Liver (tissue), 3 donors: ENCODE results near the gene RFT1.

Experiments
- EGR1 ChIP-seq, 2 donors: IDR thresholded peaks; 2 replicates each; pipeline ENCODE4 v1.6.1; 2016 to 2018; ENCODE audit warnings: antibody characterized with exemption in 2 of 2, low read depth in 2 of 2
- FOXA1 ChIP-seq: IDR thresholded peaks from 2 replicates; pipeline ENCODE4 v1.6.1; 2016; ENCODE audit warnings: antibody characterized with exemption
- FOXA2 ChIP-seq: IDR thresholded peaks from 2 replicates; pipeline ENCODE4 v1.6.1; 2016; ENCODE audit warnings: antibody characterized with exemption
- GABPA ChIP-seq, 2 donors: IDR thresholded peaks in 1 of 2; conservative IDR thresholded peaks in 1 of 2; 2 replicates each; pipeline ENCODE4 v1.6.1; 2016; ENCODE audit warnings: antibody characterized with exemption in 2 of 2, mild to moderate bottlenecking in 1 of 2, moderate library complexity in 1 of 2
- SP1 ChIP-seq: IDR thresholded peaks from 2 replicates; pipeline ENCODE4 v1.6.1; 2018; ENCODE audit warnings: antibody characterized with exemption, mild to moderate bottlenecking
- YY1 ChIP-seq: IDR thresholded peaks from 2 replicates; pipeline ENCODE4 v1.6.1; 2016; ENCODE audit warnings: antibody characterized with exemption, mild to moderate bottlenecking
- TF ChIP-seq, protein P1 (sequence below): fragments of 150-350 bp; IDR thresholded peaks from 2 replicates; pipeline ENCODE4 v1.5.1; 2017; ENCODE audit warnings: improper control_type of control experiment, low read depth, low read length; ENCODE audit not compliant: missing input control
- TF ChIP-seq, protein P2 (sequence below): IDR thresholded peaks from 2 replicates; pipeline ENCODE4 v1.6.1; 2016; ENCODE audit warnings: antibody characterized with exemption
- donor health status: healthy.
- donor health status: healthy.

DNA sequence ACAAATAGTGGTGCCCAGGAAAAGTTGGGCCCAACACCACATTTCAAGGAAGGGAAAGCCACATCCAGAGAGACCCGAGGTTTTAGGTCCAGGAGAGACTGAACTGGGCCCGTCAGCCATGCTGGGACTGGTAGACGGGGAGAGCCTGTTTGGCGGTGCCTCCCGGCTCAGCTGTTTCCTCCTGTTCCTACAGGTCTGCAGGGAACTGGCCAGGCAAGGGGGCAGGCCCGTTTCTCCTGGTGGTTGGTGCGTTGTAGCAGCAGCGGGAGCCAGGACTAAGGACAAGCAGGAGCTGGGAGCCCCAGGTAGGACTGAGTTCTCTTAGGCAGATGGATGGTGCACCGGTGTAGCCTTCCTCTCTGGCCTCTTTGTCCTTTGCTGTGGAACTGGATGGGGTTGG lies 34.7 kb upstream of the RFT1 start:
- TF ChIP-seq, protein P1, sequence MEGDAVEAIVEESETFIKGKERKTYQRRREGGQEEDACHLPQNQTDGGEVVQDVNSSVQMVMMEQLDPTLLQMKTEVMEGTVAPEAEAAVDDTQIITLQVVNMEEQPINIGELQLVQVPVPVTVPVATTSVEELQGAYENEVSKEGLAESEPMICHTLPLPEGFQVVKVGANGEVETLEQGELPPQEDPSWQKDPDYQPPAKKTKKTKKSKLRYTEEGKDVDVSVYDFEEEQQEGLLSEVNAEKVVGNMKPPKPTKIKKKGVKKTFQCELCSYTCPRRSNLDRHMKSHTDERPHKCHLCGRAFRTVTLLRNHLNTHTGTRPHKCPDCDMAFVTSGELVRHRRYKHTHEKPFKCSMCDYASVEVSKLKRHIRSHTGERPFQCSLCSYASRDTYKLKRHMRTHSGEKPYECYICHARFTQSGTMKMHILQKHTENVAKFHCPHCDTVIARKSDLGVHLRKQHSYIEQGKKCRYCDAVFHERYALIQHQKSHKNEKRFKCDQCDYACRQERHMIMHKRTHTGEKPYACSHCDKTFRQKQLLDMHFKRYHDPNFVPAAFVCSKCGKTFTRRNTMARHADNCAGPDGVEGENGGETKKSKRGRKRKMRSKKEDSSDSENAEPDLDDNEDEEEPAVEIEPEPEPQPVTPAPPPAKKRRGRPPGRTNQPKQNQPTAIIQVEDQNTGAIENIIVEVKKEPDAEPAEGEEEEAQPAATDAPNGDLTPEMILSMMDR = no peak
- TF ChIP-seq YY1 = no peak
- TF ChIP-seq, protein P2, sequence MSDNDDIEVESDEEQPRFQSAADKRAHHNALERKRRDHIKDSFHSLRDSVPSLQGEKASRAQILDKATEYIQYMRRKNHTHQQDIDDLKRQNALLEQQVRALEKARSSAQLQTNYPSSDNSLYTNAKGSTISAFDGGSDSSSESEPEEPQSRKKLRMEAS = no peak
- no peak for TF ChIP-seq GABPA (IDR thresholded peaks at IDR 0.05 in 1 of 2, conservative IDR thresholded peaks at IDR 0.05 in 1 of 2)
- no peak for TF ChIP-seq FOXA1
- TF ChIP-seq FOXA2 = no peak
- TF ChIP-seq EGR1 (IDR thresholded peaks at IDR 0.05; ENCODE audit: low read depth in 2 of 2) = no peak
- no peak for TF ChIP-seq SP1
